Activated T-cell treated with anti-CD3 and anti-CD28 coated beads, Interleukin-2, amount 50 U/mL, for 24 hours (primary cell): Measurements from ENCODE around the gene UCHL1.
"Not testable (repeated sequence)": the region's sequence is repeated elsewhere in the genome, so short reads cannot be mapped to it uniquely, and the experiment has no call there.

ENCODE experiments used
- DNase-seq: peaks from one replicate; pipeline ENCODE4 v3.0.0-alpha.2; 2020
- H3K27ac Mint-ChIP-seq: 2 replicates; pipeline ENCODE4 v1.8.0; 2020; ENCODE audit warnings: mild to moderate bottlenecking, mixed read lengths
- H3K27me3 Mint-ChIP-seq: 2 replicates; pipeline ENCODE4 v1.8.0; 2020; ENCODE audit warnings: mixed read lengths
- H3K36me3 Mint-ChIP-seq: 2 replicates; pipeline ENCODE4 v1.8.0; 2020; ENCODE audit warnings: low read depth, mixed read lengths
- H3K4me1 Mint-ChIP-seq: 2 replicates; pipeline ENCODE4 v1.8.0; 2020; ENCODE audit warnings: low read depth, mixed read lengths
- H3K4me3 Mint-ChIP-seq: 2 replicates; pipeline ENCODE4 v1.8.0; 2020; ENCODE audit warnings: mild to moderate bottlenecking, moderate library complexity, mixed read lengths
- H3K9me3 Mint-ChIP-seq: 2 replicates; pipeline ENCODE4 v1.8.0; 2020; ENCODE audit warnings: mixed read lengths

The UCHL1 gene

DNA sequence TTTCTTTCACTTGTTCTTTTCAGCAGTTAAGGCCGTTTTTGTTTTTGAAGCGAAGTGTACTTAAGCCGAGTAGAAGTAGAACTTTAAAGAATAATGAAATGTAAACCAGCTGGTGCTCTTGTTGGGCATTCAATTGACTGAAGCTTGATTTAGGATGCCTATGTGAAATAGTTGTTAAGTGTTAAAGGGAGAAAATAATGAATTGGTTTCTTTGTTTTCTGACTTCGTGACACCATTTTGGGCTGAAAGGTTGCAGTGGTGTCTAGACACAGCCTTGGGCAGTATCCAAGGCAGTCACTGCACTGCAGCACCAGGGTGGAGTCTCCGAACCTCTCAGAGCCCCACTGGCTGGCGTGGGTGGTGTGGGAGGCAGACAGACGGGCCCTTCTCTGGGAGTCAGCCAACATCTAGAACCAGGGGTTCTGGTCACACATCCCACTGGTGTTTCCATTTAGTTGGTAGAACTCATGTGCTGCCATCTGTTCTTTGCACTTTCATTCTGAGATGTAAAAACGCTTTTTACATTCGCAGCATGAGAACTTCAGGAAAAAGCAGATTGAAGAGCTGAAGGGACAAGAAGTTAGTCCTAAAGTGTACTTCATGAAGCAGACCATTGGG is 3.5 kb downstream of the UCHL1 start:
- Mint-ChIP-seq H3K4me1 (peaks cover 7% of the 10 kb centered on the region), H3K27ac (no peak overlapping the region), H3K27me3 (peaks cover 64% of the 10 kb centered on the region), H3K36me3 (no peaks in the 10 kb centered on the region), H3K4me3 (no peak overlapping the region), H3K9me3 (no peaks in the 10 kb centered on the region)
- no peak for DNase-seq

DNA sequence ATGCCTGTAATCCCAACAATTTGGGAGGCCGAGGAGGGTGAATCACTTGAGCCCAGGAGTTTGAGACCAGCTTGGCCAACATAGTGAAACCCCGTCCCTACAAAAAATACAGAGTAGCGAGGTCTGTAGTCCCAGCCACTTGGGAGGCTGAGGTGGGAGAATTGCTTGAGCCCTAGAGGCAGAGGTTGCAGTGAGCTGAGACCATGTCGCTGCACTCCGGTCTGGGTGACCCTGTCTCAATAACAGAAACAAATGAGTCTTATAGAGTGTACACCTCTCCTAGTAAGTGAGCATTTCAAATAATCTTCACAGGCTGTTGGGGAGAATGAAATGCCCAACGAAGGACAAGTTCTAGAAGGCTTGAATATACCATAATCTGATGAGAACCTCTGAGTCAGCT is 5.5 kb downstream of the UCHL1 start:
- peaks cover 47% of the 10 kb centered on the region for H3K27me3 Mint-ChIP-seq
- no peaks in the 10 kb centered on the region for H3K9me3 Mint-ChIP-seq
- no peaks in the 10 kb centered on the region for H3K36me3 Mint-ChIP-seq
- peaks cover 6% of the 10 kb centered on the region for H3K4me1 Mint-ChIP-seq
- no peak overlapping the region for H3K4me3 Mint-ChIP-seq
- DNase-seq, result no peak
- no peak overlapping the region for H3K27ac Mint-ChIP-seq

DNA sequence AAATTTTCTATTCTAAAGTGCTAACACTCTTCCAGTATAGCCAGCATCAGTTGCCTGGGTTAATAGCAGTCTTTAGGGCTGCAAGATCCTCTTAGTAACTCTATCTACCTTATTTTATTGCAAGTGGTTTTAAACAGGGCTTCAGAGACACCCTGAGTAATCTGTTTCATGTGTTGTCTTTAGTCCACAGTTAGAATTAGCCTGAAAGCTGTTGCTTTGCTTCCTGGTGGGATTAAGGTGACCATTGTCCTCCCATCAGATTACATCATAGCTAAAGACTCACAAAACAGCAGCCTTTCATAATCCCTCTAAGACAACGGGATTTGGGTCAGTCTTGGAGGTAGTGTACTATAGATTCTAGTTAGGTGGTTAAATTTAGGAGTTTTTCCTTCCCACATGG is 7.5 kb downstream of the UCHL1 start:
- no peak for DNase-seq
- H3K27me3 Mint-ChIP-seq, result peaks cover 32% of the 10 kb centered on the region
- H3K36me3 Mint-ChIP-seq, result no peaks in the 10 kb centered on the region
- H3K4me3 Mint-ChIP-seq, result no peak overlapping the region
- H3K27ac Mint-ChIP-seq, result no peak overlapping the region
- no peaks in the 10 kb centered on the region for H3K9me3 Mint-ChIP-seq
- H3K4me1 Mint-ChIP-seq, result no peaks in the 10 kb centered on the region

DNA sequence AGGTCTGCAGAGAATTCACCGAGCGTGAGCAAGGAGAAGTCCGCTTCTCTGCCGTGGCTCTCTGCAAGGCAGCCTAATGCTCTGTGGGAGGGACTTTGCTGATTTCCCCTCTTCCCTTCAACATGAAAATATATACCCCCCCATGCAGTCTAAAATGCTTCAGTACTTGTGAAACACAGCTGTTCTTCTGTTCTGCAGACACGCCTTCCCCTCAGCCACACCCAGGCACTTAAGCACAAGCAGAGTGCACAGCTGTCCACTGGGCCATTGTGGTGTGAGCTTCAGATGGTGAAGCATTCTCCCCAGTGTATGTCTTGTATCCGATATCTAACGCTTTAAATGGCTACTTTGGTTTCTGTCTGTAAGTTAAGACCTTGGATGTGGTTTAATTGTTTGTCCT is 11.3 kb downstream of the UCHL1 start:
- Mint-ChIP-seq H3K9me3 (no peaks in the 10 kb centered on the region), H3K4me1 (no peaks in the 10 kb centered on the region), H3K27ac (no peak overlapping the region), H3K36me3 (no peaks in the 10 kb centered on the region), H3K4me3 (no peak overlapping the region), H3K27me3 (peaks cover 14% of the 10 kb centered on the region)
- no peak for DNase-seq

DNA sequence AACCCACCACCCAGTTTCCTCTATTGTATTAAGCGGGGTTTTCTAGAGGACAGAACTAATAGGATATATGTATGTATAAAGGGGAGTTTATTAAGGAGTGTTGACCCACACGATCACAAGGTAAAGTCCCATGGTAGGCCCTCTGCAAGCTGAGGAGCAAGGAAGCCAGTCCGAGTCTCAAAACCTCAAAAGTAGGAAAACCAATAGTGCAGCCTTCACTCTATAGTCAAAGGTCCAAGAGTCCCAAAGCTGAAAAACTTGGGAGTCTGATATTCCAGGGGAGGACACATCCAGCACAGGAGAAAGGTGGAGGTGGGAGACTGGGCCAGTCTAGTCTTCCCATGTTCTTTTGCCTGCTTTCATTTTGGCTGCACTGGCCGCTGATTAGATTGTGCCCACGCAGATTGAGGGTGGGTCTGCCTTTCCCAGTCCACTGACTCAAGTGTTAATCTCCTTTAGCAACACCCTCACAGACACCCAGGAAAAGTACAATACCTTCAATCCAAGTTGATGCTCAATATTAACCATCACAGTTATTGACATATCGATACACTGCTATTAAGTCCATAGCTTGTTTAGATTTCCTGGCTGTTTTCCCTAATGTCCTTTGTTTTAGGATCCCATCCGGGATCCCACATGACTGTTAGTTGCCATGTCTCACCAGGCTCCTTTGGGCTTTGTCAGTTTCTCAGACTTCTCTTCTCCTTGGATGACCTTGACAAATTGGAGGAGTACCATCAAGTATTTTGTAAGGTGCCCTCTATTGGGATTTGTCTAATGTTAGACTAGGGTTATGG is 12.2 kb downstream of the UCHL1 start:
- H3K4me3 Mint-ChIP-seq, result no peak overlapping the region
- H3K27ac Mint-ChIP-seq, result no peak overlapping the region
- H3K9me3 Mint-ChIP-seq, result no peaks in the 10 kb centered on the region
- DNase-seq, result no peak
- no peaks in the 10 kb centered on the region for H3K36me3 Mint-ChIP-seq
- peaks cover 8% of the 10 kb centered on the region for H3K27me3 Mint-ChIP-seq
- no peaks in the 10 kb centered on the region for H3K4me1 Mint-ChIP-seq

DNA sequence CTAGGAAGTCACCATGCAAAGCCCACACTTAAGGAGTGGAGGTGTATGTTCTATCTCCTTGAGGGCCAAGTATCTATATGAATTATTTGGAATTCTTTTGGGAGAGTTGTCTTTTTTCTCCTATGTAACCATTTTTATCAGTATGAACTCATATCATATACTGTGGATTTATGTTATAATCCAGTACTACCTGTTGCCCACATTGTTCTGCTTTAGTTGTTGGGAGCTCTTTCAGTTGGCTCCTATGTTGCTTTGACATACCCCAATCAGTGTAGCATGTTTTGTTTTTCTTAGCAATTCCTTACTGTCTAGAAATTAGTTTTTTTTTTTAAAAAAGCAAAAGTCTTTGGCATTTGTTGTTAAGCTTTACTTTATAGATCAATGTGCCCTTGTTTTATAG is 13.0 kb downstream of the UCHL1 start:
- Mint-ChIP-seq H3K9me3 (no peaks in the 10 kb centered on the region), H3K27ac (no peak overlapping the region), H3K27me3 (peaks cover 6% of the 10 kb centered on the region), H3K4me3 (no peak overlapping the region), H3K4me1 (no peaks in the 10 kb centered on the region), H3K36me3 (no peaks in the 10 kb centered on the region)
- no peak for DNase-seq

DNA sequence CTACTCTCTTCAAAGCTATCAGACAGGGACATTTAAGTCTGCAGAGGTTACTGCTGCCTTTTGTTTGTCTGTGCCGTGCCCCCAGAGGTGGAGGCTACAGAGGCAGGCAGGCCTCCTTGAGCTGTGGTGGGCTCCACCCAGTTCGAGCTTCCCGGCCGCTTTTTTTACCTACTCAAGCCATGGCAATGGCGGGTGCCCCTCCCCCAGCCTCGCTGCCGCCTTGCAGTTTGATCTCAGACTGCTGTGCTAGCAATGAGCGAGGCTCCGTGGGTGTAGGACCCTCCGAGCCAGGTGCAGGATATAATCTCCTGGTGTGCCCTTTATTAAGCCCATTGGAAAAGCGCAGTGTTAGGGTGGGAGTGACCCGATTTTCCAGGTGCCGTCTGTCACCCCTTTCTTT is 19.2 kb downstream of the UCHL1 start:
- H3K4me1 Mint-ChIP-seq, DNase-seq, H3K36me3 Mint-ChIP-seq, H3K4me3 Mint-ChIP-seq, H3K9me3 Mint-ChIP-seq, H3K27ac Mint-ChIP-seq: not testable (repeated sequence)
- peaks cover 20% of the 10 kb centered on the region for H3K27me3 Mint-ChIP-seq

DNA sequence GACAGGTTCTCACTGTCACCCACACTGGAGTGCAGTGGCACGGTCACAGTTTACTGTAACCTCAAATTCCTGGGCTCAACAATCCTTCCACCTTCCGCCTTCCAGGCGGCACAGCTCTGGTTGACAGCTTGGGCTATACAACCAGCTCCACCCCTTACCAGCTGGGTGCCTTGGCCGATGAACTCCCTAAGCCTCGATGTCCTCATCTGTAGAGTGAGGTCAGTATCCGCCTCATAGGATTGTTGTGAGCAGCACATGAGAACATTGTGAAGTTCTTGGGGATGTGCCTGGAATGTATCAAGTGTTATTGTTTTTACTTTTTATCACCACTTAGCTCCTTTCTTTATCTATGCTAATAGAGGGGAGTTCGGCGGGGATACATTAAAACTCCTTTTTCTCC is 23.3 kb downstream of the UCHL1 start:
- Mint-ChIP-seq H3K9me3 (no peaks in the 10 kb centered on the region), H3K27me3 (peaks cover 13% of the 10 kb centered on the region), H3K4me3 (no peak overlapping the region), H3K4me1 (no peaks in the 10 kb centered on the region), H3K27ac (no peak overlapping the region), H3K36me3 (no peaks in the 10 kb centered on the region)
- no peak for DNase-seq

DNA sequence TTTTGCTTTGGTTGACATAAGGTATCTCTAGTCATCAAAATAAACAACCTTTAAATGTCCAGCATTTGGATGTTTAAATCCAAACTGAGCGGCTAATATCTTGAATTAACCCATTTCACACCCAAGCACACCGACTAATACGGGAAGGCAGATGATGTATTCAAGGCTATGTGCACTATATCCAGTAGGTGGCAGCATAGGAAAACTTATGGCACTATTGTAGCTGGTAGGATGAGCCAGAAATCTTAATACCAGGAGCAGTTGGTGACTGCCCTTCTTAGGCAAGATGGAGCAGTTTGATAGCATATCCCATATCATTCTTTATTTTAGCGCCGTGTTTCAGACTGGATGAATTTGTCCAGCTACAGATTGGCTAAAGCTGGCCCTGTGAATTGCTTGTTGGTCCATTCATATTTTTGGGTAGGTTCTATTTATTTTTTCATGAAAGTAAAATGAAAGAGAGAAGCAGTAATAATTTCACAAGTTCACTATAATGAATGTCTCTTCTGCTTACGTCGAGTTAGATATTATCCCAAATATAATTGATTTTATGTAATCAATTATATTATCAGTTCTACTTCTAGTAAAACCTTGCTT is 24.4 kb downstream of the UCHL1 start:
- no peaks in the 10 kb centered on the region for H3K9me3 Mint-ChIP-seq
- H3K27ac Mint-ChIP-seq, result no peak overlapping the region
- H3K36me3 Mint-ChIP-seq, result no peaks in the 10 kb centered on the region
- H3K27me3 Mint-ChIP-seq, result peaks cover 13% of the 10 kb centered on the region
- no peak for DNase-seq
- H3K4me1 Mint-ChIP-seq, result no peaks in the 10 kb centered on the region
- no peak overlapping the region for H3K4me3 Mint-ChIP-seq

DNA sequence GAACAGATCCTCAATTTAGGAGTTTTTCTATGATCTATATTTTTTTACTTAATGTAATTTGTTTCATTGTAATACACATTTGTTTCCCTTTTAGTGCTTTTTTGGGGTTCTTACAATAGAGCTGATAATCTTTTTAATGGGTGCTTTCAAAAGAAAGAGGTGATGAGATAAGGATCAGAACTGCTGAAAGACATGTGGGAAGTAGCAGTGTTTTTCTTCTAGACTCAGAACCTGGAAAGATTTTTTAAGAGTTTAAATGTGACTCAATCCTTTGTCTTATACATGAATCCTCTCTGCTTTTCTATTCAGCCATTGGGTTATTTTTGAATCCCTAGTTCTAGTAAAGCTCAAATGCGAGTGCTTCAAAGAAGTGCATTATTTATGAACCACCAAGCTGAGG is 25.6 kb downstream of the UCHL1 start:
- H3K4me1 Mint-ChIP-seq, result no peaks in the 10 kb centered on the region

DNA sequence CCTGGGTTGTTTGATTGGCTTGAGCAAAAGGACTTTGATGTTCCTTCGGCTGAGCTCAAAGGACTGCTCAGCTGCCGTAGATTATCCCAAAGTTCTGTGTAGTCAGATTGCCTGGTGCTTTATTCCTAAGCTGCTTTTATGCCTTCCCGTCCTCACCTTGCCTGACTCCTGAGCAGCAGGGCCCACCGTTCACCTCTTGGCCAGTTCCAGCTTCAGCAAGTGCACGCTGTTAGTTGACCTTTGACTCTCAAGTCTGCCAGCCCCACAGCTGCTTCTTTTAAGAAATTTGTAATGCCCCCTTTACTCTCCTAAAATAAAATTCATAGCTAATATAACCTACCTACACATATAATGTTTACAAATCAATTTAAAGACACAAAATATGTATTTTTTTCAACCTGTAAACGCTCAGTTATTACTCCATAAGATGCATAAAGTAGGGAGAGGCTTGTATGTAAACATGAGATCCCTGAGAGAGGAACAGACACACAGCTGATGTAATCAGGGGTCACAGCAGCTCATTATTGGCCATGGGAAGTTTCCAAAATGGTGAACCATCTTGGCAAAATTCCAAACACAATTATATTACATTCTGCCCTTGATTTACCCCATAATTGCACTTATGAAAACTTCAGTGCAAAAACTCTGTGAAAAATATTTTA is 28.6 kb downstream of the UCHL1 start:
- H3K4me3 Mint-ChIP-seq, result no peak overlapping the region
- no peak overlapping the region for H3K27ac Mint-ChIP-seq
- no peak for DNase-seq
- peaks cover 3% of the 10 kb centered on the region for H3K27me3 Mint-ChIP-seq
- no peaks in the 10 kb centered on the region for H3K4me1 Mint-ChIP-seq
- no peaks in the 10 kb centered on the region for H3K9me3 Mint-ChIP-seq
- no peaks in the 10 kb centered on the region for H3K36me3 Mint-ChIP-seq

More for the DNA sequence above, 25.6 kb downstream of the UCHL1 start:
- Mint-ChIP-seq H3K27me3 (peaks cover 10% of the 10 kb centered on the region), H3K4me3 (no peak overlapping the region), H3K9me3 (no peaks in the 10 kb centered on the region), H3K27ac (no peak overlapping the region), H3K36me3 (no peaks in the 10 kb centered on the region)
- no peak for DNase-seq

DNA sequence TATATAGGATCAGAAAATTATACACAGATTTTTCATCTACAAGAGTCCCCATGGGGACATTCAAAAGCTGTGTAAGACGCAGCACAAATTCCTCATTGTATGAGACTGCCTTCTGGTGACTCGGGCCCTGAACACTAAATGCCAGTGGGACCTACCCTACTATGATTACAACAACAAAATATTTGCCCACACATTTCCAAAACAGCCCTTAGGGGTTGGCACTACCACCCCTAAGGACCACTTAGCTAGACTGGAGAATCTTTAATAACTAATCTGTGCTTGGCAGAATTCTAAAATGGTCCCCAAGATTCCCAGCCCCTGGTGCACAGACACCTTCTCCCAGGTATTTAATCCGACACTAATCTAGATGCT is 29.1 kb downstream of the UCHL1 start:
- no peak for DNase-seq
- no peak overlapping the region for H3K4me3 Mint-ChIP-seq
- H3K27me3 Mint-ChIP-seq, result no peaks in the 10 kb centered on the region
- no peaks in the 10 kb centered on the region for H3K36me3 Mint-ChIP-seq
- H3K9me3 Mint-ChIP-seq, result no peaks in the 10 kb centered on the region
- H3K27ac Mint-ChIP-seq, result no peak overlapping the region
- H3K4me1 Mint-ChIP-seq, result no peaks in the 10 kb centered on the region

DNA sequence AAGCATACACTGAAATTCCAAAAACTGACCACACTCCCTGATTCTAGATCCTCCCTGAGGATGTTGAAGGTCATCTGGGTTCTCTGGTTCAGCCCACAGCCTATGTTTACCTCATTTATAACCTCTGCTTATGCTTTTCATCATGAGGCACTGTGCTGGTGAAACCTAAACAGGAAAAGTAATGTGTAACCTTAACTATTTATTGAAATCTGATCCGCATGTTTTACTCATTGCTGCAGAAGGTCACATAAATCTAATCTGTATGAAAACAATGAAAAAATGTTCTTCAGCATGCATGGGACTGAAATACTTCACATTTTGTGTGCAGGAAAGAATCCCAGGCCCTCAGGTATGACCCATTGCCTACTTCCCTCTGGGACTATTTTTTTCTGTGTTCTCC is 30.3 kb downstream of the UCHL1 start:
- Mint-ChIP-seq H3K9me3 (no peaks in the 10 kb centered on the region), H3K27ac (no peak overlapping the region), H3K27me3 (no peaks in the 10 kb centered on the region), H3K36me3 (no peaks in the 10 kb centered on the region), H3K4me1 (no peaks in the 10 kb centered on the region), H3K4me3 (no peak overlapping the region)
- no peak for DNase-seq

DNA sequence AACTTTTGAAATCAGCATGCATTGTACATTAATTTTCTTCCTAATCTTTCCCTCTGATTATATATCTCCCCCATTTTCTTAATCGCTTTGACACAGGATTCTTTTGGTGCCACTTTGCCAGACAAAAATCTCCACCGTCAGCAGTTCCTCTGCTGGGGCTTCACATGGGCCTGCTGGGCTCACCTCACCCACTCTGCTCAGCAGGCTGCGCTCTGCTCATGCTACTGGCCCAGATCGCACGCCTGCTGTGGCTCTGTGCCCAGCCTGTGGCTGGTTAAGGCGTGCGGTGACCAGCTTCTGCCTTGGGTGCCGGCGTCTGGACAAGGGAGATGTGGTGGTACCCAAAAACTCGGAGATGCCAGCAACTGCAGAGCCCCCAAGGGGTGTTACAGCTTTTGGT is 31.1 kb downstream of the UCHL1 start:
- H3K27me3 Mint-ChIP-seq, result no peaks in the 10 kb centered on the region
- H3K36me3 Mint-ChIP-seq, result no peaks in the 10 kb centered on the region
- no peak overlapping the region for H3K27ac Mint-ChIP-seq
- H3K9me3 Mint-ChIP-seq, result no peaks in the 10 kb centered on the region
- no peak for DNase-seq
- H3K4me3 Mint-ChIP-seq, result no peak overlapping the region
- H3K4me1 Mint-ChIP-seq, result no peaks in the 10 kb centered on the region

DNA sequence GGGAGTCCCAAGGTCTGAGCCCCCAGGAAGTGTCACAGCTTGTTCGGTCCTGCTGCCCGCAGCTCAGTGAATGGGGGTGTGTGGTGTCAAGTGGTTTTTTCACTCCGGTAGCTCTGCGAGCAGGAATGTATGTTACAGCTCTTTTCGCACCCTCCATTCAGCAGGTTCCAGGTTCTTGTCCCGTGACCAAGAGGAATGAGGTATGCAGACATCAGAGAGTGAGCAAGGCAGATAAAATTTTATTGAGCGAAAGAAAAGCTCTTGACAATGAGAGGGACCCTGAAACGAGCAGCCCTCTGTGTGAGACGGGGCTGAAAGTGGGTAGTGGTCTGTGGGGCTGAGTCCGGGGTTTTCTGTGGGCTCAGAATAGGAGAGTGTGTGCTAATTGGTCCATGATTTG is 31.5 kb downstream of the UCHL1 start:
- H3K36me3 Mint-ChIP-seq, result no peaks in the 10 kb centered on the region
- H3K27ac Mint-ChIP-seq, result no peak overlapping the region
- peaks cover 3% of the 10 kb centered on the region for H3K9me3 Mint-ChIP-seq
- DNase-seq, result no peak
- H3K4me3 Mint-ChIP-seq, result no peak overlapping the region
- no peaks in the 10 kb centered on the region for H3K27me3 Mint-ChIP-seq
- no peaks in the 10 kb centered on the region for H3K4me1 Mint-ChIP-seq
